ENCODE data around the gene CLCN5.

Gene CLCN5

DNA sequence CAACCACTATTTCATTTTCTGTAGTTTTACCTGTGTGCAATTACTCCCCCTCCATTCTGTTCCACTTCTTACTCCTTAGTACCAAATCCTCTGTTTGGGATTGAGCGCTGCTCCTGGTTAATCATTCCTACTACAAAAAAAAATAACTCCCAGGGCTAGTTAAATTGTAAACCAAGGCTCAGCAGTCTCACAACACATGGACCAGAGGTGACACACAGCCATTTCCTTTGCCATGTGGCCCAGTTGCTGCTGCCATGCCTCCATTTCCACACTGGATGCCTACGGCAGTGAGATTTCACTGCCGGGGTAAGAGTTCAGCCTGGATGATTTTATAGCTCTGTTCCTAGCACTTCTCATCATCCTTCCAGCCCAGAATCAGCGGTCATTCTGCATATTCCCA, 171.2 kb downstream of the CLCN5 start:
- no peak for DNase-seq

- DNase-seq: no peak
Observed at GRCh38 chrX:50097071-50097470, 174.7 kb downstream of the CLCN5 start.

GRCh38 chrX:50098241-50098640, 175.8 kb downstream of the CLCN5 start:
- no peak for DNase-seq

DNA sequence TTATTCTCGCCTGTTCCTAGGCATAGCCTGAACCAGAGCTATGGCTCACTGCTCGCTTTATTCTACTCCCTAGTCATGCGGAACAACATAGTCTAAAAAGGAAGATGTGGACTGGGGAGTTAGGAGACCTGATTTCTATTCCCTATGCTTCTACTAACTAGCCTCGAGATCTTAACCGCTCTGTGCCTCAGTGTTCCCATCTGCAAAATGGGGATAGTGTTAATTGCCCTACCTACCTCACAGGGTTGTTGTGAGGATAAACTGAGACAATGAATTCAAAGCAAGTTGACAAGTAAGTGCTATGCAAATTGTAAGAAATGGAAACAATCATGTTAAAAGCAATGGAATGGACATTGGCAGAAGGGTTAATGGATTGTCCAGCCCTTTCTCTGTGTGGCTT, 176.4 kb downstream of the CLCN5 start:
- no peak for DNase-seq

DNA sequence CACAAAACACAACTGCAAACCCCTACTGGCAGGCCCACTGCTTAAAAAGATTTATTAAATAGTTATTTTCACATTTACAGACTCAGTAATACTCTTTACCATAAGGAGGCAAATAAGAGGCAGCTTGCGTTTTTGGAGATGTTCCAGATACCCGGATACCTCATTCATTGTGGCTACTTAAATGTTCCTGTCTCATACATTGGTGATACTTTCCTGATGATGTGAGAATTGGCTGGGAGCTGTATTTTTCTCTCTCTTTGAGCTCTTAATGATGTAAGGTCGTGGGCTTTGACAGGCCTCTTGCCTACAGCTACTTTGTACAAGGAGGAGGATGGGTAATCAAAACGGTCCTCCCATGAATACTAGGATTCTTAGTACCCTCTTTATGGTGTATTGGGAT, 176.9 kb downstream of the CLCN5 start:
- DNase-seq: no peak

DNA sequence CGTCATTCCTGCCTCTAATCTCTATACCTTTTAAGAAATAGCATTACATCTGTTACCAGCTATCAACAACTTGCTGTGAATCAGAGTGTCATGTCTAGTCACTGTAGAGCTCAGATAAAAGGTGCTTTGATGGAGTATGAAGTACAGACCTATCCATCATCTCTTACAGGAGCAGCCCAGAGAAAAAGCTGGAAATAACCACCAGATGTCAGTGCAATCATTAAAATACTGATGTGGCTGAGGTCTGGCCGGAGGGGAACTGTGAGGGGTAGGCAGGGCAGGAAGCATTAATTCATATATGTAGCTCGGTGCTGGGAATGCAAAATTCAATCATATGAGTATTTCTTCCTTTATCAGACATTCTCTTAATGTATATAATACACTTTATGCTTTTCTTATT, 177.8 kb downstream of the CLCN5 start:
- DNase-seq: no peak

DNA sequence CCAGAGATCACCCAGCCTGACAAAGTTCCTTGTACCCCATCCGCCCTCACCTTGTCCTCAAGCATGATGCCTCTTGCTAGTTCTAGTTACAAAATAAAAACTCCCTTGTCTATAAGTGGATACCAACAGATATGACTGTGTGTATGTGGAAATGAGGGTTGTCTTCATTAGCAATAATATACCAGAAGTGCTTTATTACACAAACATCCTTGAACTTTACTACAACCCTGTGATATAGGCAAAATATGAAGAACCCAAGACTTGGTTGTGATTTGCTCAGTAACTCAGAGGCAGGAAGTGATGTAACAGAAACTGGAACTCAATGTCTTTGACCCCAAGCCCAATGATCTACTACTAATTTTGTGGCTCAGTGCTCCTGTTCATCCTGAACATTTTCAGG, 180.8 kb downstream of the CLCN5 start:
- no peak for DNase-seq

DNA sequence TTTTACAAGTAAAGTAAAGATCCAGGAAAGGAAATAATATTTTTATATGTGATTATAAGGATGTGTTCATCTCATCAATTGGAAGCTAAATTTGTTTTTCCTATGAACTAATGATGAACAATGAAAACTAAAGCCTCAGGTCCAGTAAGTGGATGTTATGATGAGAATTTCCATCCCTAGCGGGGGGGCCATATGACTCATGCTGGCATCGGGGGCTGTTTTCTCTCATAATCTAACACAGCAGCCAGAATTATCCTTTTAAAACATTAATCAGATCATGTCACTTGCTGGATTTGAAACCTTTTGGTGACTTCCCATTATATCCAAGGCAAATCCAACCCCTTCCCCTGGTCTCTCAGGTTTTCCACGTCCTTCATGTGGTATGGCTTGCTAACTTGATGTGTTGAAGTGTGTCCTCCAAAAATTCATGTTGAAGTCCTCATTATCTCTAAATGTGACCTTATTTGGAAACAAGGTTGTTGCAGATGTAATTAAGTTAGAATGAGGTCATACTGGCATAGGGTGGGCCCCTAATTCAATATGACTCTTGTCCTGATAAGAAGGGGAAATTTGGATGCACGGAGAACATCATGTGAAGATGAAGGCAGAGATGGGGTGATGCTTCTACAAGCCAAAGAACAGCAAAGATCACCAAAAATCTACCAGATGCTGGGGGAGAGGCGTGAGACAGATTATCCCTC, 181.6 kb downstream of the CLCN5 start:
- DNase-seq: no peak

DNA sequence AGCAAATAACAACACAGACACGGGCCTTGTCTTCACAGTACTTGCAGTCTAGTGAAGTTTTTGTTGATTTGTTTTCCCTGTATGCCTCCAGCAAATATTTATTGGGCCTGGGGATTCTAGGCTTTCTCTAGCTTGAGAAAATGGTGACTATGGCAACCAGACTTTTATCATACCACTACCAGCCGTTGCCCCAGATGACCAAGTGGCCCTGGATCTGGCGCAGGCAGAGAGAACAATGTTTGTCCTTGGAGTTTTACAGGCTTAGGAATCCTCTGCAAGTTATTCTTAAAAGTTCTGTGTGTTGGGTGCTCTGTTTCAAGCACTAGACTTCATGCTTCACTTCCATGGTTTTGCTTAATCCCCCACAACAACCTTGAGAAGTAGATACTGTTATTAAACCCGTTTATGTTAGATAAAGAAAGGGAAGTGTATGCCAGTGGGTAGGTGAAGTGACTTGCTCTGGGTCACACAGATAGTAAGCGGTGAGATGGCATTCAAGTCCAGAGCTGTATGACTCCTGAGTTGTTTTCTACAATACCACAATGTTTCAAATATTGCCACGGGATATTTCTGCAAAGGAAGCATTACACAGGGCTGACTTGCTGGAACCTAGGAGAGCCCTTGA, 183.8 kb downstream of the CLCN5 start:
- no peak for DNase-seq

DNA sequence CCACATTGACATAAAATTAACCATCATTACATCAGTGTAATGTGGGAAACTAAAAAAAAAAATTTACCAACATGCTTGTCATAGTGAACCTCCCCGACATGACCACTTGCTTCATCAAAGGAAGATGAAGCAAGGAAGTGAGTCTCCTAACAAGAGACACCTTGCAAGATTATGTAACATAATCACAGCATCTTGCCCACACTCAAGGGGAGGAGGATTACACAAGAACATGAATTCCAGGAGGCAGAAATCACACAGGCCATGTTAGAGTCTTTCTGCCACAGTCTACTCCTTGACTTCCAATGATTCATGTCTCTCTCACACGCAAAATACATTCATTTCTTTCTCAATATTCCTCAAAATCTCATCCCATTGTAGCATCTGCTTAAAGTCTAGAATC, 185.1 kb downstream of the CLCN5 start:
- DNase-seq: no peak

- no peak for DNase-seq
Observed at GRCh38 chrX:50108264-50108663, 185.9 kb downstream of the CLCN5 start.

- no peak for DNase-seq
Observed at GRCh38 chrX:50111742-50112141, 189.3 kb downstream of the CLCN5 start.

- no peak for DNase-seq
Observed at GRCh38 chrX:50114113-50114512, 191.7 kb downstream of the CLCN5 start.

DNA sequence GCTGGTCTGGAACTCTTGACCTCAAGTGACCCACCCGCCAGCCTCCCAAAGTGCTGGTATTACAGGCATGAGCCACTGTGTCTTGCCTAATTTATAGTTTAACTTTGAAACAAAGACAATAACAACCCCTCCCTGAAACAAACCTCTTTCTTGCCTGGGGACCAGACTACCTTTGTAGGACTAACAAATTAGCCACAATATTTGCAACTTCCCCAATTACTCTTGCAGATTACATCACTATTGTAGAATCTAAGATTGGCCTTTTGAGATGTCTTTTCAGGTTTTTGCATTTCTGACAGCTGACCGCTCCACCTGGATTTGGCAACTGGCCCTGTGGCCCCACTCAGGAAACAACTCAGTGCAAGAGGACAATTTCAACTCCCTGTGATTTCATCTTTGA, 193.6 kb downstream of the CLCN5 start:
- no peak for DNase-seq

GRCh38 chrX:50117476-50117875, 195.1 kb downstream of the CLCN5 start:
- DNase-seq: no peak

- no peak for DNase-seq
Observed at GRCh38 chrX:50125480-50125879, 203.1 kb downstream of the CLCN5 start.

DNA sequence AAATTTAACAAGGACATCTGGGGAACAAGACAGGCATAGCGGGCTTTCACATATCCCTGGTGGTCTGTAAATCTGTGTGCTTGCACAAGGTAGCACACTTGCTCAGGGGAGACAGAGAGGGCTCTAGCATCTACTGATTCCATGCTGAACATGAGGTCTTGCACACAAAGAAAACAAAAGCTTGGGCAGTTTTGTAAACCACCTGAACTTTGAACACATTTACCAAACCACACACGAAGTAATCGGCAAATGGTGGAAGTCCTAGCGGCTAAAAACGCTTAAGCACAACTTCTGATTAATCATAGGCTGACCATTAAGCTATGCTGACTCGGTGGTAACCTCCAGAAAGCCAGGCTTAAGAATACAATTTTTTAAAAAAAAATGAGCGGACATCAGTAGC, 225.6 kb downstream of the CLCN5 start:
- no peak for DNase-seq

Measured in activated effector memory CD4-positive, alpha-beta T cell treated with anti-CD3 and anti-CD28 coated beads, Interleukin-2, amount 50 U/mL, for 16 hours (primary cell).